Astrocyte (in vitro differentiated cells and primary cell): ENCODE data around the gene BLOC1S4. TPM values are rescaled to one million over a fixed set of nuclear protein-coding genes. Genes with fewer than 3 reads are reported as not detected.

Experiments
- DNase-seq: peaks from one replicate; pipeline ENCODE4 v3.0.0-alpha.2; 2010; ENCODE audit warnings: low read depth
- FAIRE-seq: peaks from 2 replicates; lab custom pipeline; 2011; peaks lifted over from hg19 to GRCh38; lab: Jason Lieb, UNC
- H2AFZ ChIP-seq: 2 replicates; pipeline ENCODE4 v1.6.0; 2012; ENCODE audit warnings: low read depth, low read length, inconsistent platforms
- H3K27ac ChIP-seq: 2 replicates; pipeline ENCODE4 v1.5.1; 2011; ENCODE audit warnings: low read depth, low read length, inconsistent platforms
- H3K27me3 ChIP-seq: 2 replicates; pipeline ENCODE4 v1.6.0; 2011; ENCODE audit warnings: low read length, inconsistent platforms; ENCODE audit not compliant: insufficient read depth
- H3K36me3 ChIP-seq: 2 replicates; pipeline ENCODE4 v1.5.1; 2011; ENCODE audit warnings: low read length, inconsistent platforms; ENCODE audit not compliant: insufficient read depth
- H3K4me1 ChIP-seq: 2 replicates; pipeline ENCODE4 v1.5.1; 2011; ENCODE audit warnings: low read length, inconsistent platforms; ENCODE audit not compliant: insufficient read depth
- H3K4me2 ChIP-seq: 2 replicates; pipeline ENCODE4 v1.6.0; 2012; ENCODE audit warnings: low read length, inconsistent platforms
- H3K4me3 ChIP-seq: 2 replicates; pipeline ENCODE4 v1.5.1; 2011; ENCODE audit warnings: low read depth, mild to moderate bottlenecking, low read length, inconsistent platforms; ENCODE audit not compliant: insufficient read depth
- H3K79me2 ChIP-seq: 2 replicates; pipeline ENCODE4 v1.6.0; 2012; ENCODE audit warnings: mild to moderate bottlenecking, low read length, inconsistent platforms; ENCODE audit not compliant: insufficient read depth
- H3K9ac ChIP-seq: 2 replicates; pipeline ENCODE4 v1.6.0; 2012; ENCODE audit warnings: mild to moderate bottlenecking, low read length, inconsistent platforms
- H3K9me3 ChIP-seq: 2 replicates; pipeline ENCODE4 v1.5.1; 2012; ENCODE audit warnings: low read depth, mild to moderate bottlenecking, low read length, inconsistent platforms; ENCODE audit not compliant: insufficient read depth
- H4K20me1 ChIP-seq: 2 replicates; pipeline ENCODE4 v1.6.0; 2012; ENCODE audit warnings: low read length, inconsistent platforms; ENCODE audit not compliant: insufficient read depth
- H3K27ac Mint-ChIP-seq: one replicate; pipeline ENCODE4 v1.8.0; 2021; ENCODE audit warnings: mild to moderate bottlenecking, mixed read lengths; ENCODE audit not compliant: unreplicated experiment
- H3K27me3 Mint-ChIP-seq: one replicate; pipeline ENCODE4 v1.8.0; 2021; ENCODE audit warnings: low read depth, mixed read lengths; ENCODE audit not compliant: unreplicated experiment
- H3K36me3 Mint-ChIP-seq: one replicate; pipeline ENCODE4 v1.8.0; 2021; ENCODE audit warnings: low read depth, mixed read lengths; ENCODE audit not compliant: unreplicated experiment
- H3K4me1 Mint-ChIP-seq: one replicate; pipeline ENCODE4 v1.8.0; 2021; ENCODE audit warnings: low read depth, mixed read lengths; ENCODE audit not compliant: unreplicated experiment
- H3K4me3 Mint-ChIP-seq: one replicate; pipeline ENCODE4 v1.8.0; 2021; ENCODE audit warnings: mild to moderate bottlenecking, moderate library complexity, mixed read lengths; ENCODE audit not compliant: unreplicated experiment
- H3K9me3 Mint-ChIP-seq: one replicate; pipeline ENCODE4 v1.8.0; 2021; ENCODE audit warnings: mild to moderate bottlenecking, mixed read lengths; ENCODE audit not compliant: unreplicated experiment
- CTCF ChIP-seq: IDR thresholded peaks from 2 replicates; pipeline ENCODE4 v1.5.1; 2011; ENCODE audit warnings: low read depth, mild to moderate bottlenecking, inconsistent platforms, low read length, moderate library complexity; ENCODE audit not compliant: insufficient read depth
- EZH2 ChIP-seq: IDR thresholded peaks from 2 replicates; pipeline ENCODE4 v1.6.1; 2012; ENCODE audit warnings: mild to moderate bottlenecking, low read length, inconsistent platforms; ENCODE audit not compliant: insufficient read depth
- total RNA-seq: library from RNA; stranded (reverse); gene quantifications from 2 replicates; pipeline ENCODE4 v1.2.1, GENCODE V29; 2021

Gene BLOC1S4
- total RNA-seq, 1 donor from 2014 or later, result 20.9 TPM

- Histone ChIP-seq H4K20me1 (no peaks in the 10 kb centered on the region), H3K27me3 (no peaks in the 10 kb centered on the region), H3K9me3 (no peaks in the 10 kb centered on the region), H3K36me3 (no peaks in the 10 kb centered on the region), H3K4me2 (no peak overlapping the region), H3K4me1 (peaks cover 14% of the 10 kb centered on the region), H3K9ac (no peak overlapping the region), H3K4me3 (no peak overlapping the region), H3K27ac (no peak overlapping the region), H2AFZ (peak overlapping the region; percentile 38), H3K79me2 (no peaks in the 10 kb centered on the region)
- DNase-seq, result no peak
- peak overlapping the region; percentile 1 for H3K27ac Mint-ChIP-seq
- H3K27me3 Mint-ChIP-seq, result no peaks in the 10 kb centered on the region
- no peaks in the 10 kb centered on the region for H3K4me1 Mint-ChIP-seq
- H3K4me3 Mint-ChIP-seq, result no peak overlapping the region
- TF ChIP-seq CTCF (no peak), EZH2 (no peak)
- H3K36me3 Mint-ChIP-seq, result no peaks in the 10 kb centered on the region
- H3K9me3 Mint-ChIP-seq, result peaks cover 3% of the 10 kb centered on the region
- no peak for FAIRE-seq
These were observed 35.9 kb downstream of the BLOC1S4 start for GRCh38 chr4:6751611-6752485.

GRCh38 chr4:6752486-6752829, 36.5 kb downstream of the BLOC1S4 start:
- H3K4me2 ChIP-seq, result no peak overlapping the region
- no peaks in the 10 kb centered on the region for H4K20me1 ChIP-seq
- DNase-seq, result no peak
- H3K9me3 ChIP-seq, result no peaks in the 10 kb centered on the region
- H3K9ac ChIP-seq, result no peak overlapping the region
- no peak overlapping the region for H3K4me3 ChIP-seq
- H3K36me3 ChIP-seq, result no peaks in the 10 kb centered on the region
- H3K27me3 ChIP-seq, result no peaks in the 10 kb centered on the region
- no peaks in the 10 kb centered on the region for H3K4me1 Mint-ChIP-seq
- peaks cover 8% of the 10 kb centered on the region for H3K4me1 ChIP-seq
- H3K4me3 Mint-ChIP-seq, result no peak overlapping the region
- peaks cover 3% of the 10 kb centered on the region for H3K9me3 Mint-ChIP-seq
- TF ChIP-seq EZH2 (no peak), CTCF (no peak)
- FAIRE-seq, result no peak
- no peaks in the 10 kb centered on the region for H3K79me2 ChIP-seq
- H3K27ac Mint-ChIP-seq, result peak overlapping the region; percentile 1
- H3K27me3 Mint-ChIP-seq, result no peaks in the 10 kb centered on the region
- no peak overlapping the region for H2AFZ ChIP-seq
- H3K27ac ChIP-seq, result no peak overlapping the region
- H3K36me3 Mint-ChIP-seq, result no peaks in the 10 kb centered on the region

- no peaks in the 10 kb centered on the region for H3K9me3 ChIP-seq
- Mint-ChIP-seq H3K27ac (no peak overlapping the region), H3K36me3 (no peaks in the 10 kb centered on the region), H3K4me3 (no peak overlapping the region), H3K9me3 (peaks cover 3% of the 10 kb centered on the region), H3K4me1 (no peaks in the 10 kb centered on the region), H3K27me3 (no peaks in the 10 kb centered on the region)
- H3K27me3 ChIP-seq, result no peaks in the 10 kb centered on the region
- H3K9ac ChIP-seq, result no peak overlapping the region
- H3K4me2 ChIP-seq, result no peak overlapping the region
- H2AFZ ChIP-seq, result no peak overlapping the region
- H3K36me3 ChIP-seq, result no peaks in the 10 kb centered on the region
- H3K4me3 ChIP-seq, result no peak overlapping the region
- H3K79me2 ChIP-seq, result no peaks in the 10 kb centered on the region
- TF ChIP-seq CTCF (no peak), EZH2 (no peak)
- DNase-seq (no peak), FAIRE-seq (no peak)
- no peak overlapping the region for H3K27ac ChIP-seq
- H4K20me1 ChIP-seq, result no peaks in the 10 kb centered on the region
- H3K4me1 ChIP-seq, result peaks cover 8% of the 10 kb centered on the region
These were observed 37.2 kb downstream of the BLOC1S4 start for GRCh38 chr4:6753103-6753560.
